Panc1 (cell line): ENCODE measurements around the gene TSPAN14. TPM values are rescaled to one million over a fixed set of nuclear protein-coding genes. Genes with fewer than 3 reads are reported as not detected.

Experiments
- ATAC-seq: fragments of 200-7000 bp; cut with Tn5 transposase; 2 replicates; pipeline ENCODE4 v1.9.1; 2020; ENCODE audit warnings: mild to moderate bottlenecking, moderate library complexity
- BruUV-seq: library from RNA; stranded (reverse); fragments of 400-500 nt; replicated peaks from 2 replicates; lab custom pipeline; 2021; lab: Mats Ljungman, UMichigan
- CTCF ChIA-PET: fragments of 300-600 bp; sonication (Branson Sonifier 250); formaldehyde crosslinking; loops from one replicate; lab custom pipeline; 2022; ENCODE audit warnings: antibody characterized with exemption; lab: Charles Lee
- POLR2A ChIA-PET: fragments of 300-600 bp; sonication (Branson Sonifier 250); formaldehyde crosslinking; loops from one replicate; lab custom pipeline; 2022; ENCODE audit warnings: antibody characterized with exemption; lab: Charles Lee
- DNase-seq: peaks from one replicate; pipeline ENCODE4 v3.0.0-alpha.2; 2010; ENCODE audit warnings: low read depth, low spot score
- H3K27ac ChIP-seq: 2 replicates; pipeline ENCODE4 v1.5.1; 2011; ENCODE audit warnings: mild to moderate bottlenecking, low read length, inconsistent platforms
- H3K27me3 ChIP-seq: fragments of 200-500 bp; sonication (Bioruptor generic); 2 replicates; pipeline ENCODE4 v1.6.0; 2014; ENCODE audit warnings: low read length, inconsistent platforms; ENCODE audit not compliant: control insufficient read depth, insufficient read depth
- H3K36me3 ChIP-seq: fragments of 200-500 bp; sonication (Bioruptor generic); 2 replicates; pipeline ENCODE4 v1.5.1; 2014; ENCODE audit warnings: inconsistent platforms, mild to moderate bottlenecking, low read length, moderate library complexity; ENCODE audit not compliant: control insufficient read depth, insufficient read depth
- H3K4me1 ChIP-seq: 2 replicates; pipeline ENCODE4 v1.5.1; 2011; ENCODE audit warnings: inconsistent platforms, mild to moderate bottlenecking, low read length, moderate library complexity; ENCODE audit not compliant: control insufficient read depth, insufficient read depth
- H3K4me3 ChIP-seq, 2 experiments: 2 replicates each; pipeline ENCODE4 v1.5.1; 2011 to 2012; ENCODE audit warnings: low read depth in 2 of 2, low read length in 2 of 2, mild to moderate bottlenecking in 2 of 2, inconsistent platforms in 1 of 2, moderate library complexity in 1 of 2
- H3K9me3 ChIP-seq: fragments of 200-500 bp; sonication (Bioruptor generic); 2 replicates; pipeline ENCODE4 v1.5.1; 2014; ENCODE audit warnings: low read depth, mild to moderate bottlenecking, inconsistent platforms, low read length, moderate library complexity; ENCODE audit not compliant: control insufficient read depth, insufficient read depth
- POLR2AphosphoS5 ChIP-seq: IDR thresholded peaks from 2 replicates; pipeline ENCODE4 v1.6.1; 2012; ENCODE audit warnings: mild to moderate bottlenecking, low read depth, low read length, moderate library complexity
- REST ChIP-seq, 2 experiments: IDR thresholded peaks; 2 replicates each; pipeline ENCODE4 v1.6.1; 2011 to 2012; ENCODE audit warnings: low read depth in 2 of 2, control low read depth in 1 of 2, low read length in 1 of 2, mild to moderate bottlenecking in 1 of 2, moderate library complexity in 1 of 2; ENCODE audit not compliant: insufficient read depth in 1 of 2
- SIN3A ChIP-seq: IDR thresholded peaks from 2 replicates; pipeline ENCODE4 v1.6.1; 2012; ENCODE audit warnings: low read depth, mild to moderate bottlenecking, low read length, moderate library complexity, borderline replicate concordance; ENCODE audit not compliant: insufficient read depth
- TCF7L2 ChIP-seq: IDR thresholded peaks from 2 replicates; pipeline ENCODE4 v1.6.1; 2011; ENCODE audit warnings: mild to moderate bottlenecking, low read depth, low read length, inconsistent platforms
- in situ Hi-C: cut with HindIII; loops from 2 replicates; pipeline ENCODE4 v1.10.0; 2016; ENCODE audit warnings: low sequenced_read_pairs, low pct_unique_long_range_greater_than_20kb
- intact Hi-C: fragments of 100-400 bp; cut with micrococcal nuclease; formaldehyde crosslinking; loops from one replicate; pipeline ENCODE4 v1.10.0; 2022; ENCODE audit not compliant: unreplicated experiment
- total RNA-seq: library from RNA; stranded (reverse); gene quantifications from one replicate; pipeline ENCODE4 v1.2.1, GENCODE V29; 2021; ENCODE audit not compliant: unreplicated experiment
- TF ChIP-seq, protein P1 (sequence below): fragments of 450-650 bp; IDR thresholded peaks from 2 replicates; pipeline ENCODE4 v1.5.1; 2017; ENCODE audit warnings: mild to moderate bottlenecking

Gene TSPAN14
- total RNA-seq, 1 experiment from 2014 or later = 39.0 TPM

DNA sequence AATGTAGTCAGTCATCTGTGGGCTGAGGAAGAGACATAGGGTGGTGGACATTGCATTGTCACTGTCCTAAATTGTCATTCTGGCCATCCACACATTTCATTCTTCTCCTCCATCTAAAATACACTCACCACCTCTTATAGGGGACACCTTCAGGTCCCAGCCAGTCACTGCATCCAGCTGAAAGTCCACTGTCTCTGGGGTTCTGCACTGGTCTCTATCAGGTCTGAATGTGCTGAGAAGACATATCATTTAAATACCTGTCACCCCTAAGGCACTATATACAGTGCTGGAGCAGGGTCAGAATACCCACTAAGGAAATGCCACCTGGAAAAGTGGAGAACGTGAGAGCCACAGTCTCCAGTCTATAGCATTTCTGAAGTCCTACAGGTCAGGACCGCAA lies 113.2 kb downstream of the TSPAN14 start:
- no peak for DNase-seq
- TF ChIP-seq SIN3A = no peak
- TF ChIP-seq, protein P1, sequence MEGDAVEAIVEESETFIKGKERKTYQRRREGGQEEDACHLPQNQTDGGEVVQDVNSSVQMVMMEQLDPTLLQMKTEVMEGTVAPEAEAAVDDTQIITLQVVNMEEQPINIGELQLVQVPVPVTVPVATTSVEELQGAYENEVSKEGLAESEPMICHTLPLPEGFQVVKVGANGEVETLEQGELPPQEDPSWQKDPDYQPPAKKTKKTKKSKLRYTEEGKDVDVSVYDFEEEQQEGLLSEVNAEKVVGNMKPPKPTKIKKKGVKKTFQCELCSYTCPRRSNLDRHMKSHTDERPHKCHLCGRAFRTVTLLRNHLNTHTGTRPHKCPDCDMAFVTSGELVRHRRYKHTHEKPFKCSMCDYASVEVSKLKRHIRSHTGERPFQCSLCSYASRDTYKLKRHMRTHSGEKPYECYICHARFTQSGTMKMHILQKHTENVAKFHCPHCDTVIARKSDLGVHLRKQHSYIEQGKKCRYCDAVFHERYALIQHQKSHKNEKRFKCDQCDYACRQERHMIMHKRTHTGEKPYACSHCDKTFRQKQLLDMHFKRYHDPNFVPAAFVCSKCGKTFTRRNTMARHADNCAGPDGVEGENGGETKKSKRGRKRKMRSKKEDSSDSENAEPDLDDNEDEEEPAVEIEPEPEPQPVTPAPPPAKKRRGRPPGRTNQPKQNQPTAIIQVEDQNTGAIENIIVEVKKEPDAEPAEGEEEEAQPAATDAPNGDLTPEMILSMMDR = peak; percentile 36; the same call in 1 of the 2 replicates
- Histone ChIP-seq H3K4me3 (no peak overlapping the region), H3K9me3 (no peaks in the 10 kb centered on the region), H3K36me3 (no peaks in the 10 kb centered on the region), H3K27me3 (peaks cover 20% of the 10 kb centered on the region), H3K4me1 (no peaks in the 10 kb centered on the region), H3K27ac (no peak overlapping the region)
- POLR2A ChIA-PET = no interaction called here
- no TSS peak for BruUV-seq
- ATAC-seq = 0 out of 2 replicates have a peak, but pooled peaks have one; percentile 12
- CTCF ChIA-PET = no interaction called here
- intact Hi-C loops = no loop called here
- in situ Hi-C loops = no loop called here

- intact Hi-C loops (no loop called here), in situ Hi-C loops (no loop called here)
- Histone ChIP-seq H3K4me1 (no peaks in the 10 kb centered on the region), H3K36me3 (no peaks in the 10 kb centered on the region), H3K27ac (no peak overlapping the region), H3K4me3 (no peak overlapping the region), H3K9me3 (no peaks in the 10 kb centered on the region), H3K27me3 (peaks cover 13% of the 10 kb centered on the region)
- POLR2A ChIA-PET = interaction anchor here (0.6 kb wide), 1 partner anchor 14 kb away, joined by 7 read pairs; no protein-coding TSS in a partner anchor
- no TSS peak for BruUV-seq
- no peak for TF ChIP-seq SIN3A
- no peak for TF ChIP-seq REST (IDR thresholded peaks at IDR 0.05; ENCODE audit: insufficient read depth in 1 of 2, low read depth in 2 of 2, low read length in 1 of 2)
- TF ChIP-seq POLR2AphosphoS5 = no peak
- no peak for TF ChIP-seq TCF7L2
- TF ChIP-seq, protein P1 = no peak
- CTCF ChIA-PET = interaction anchor here (0.6 kb wide), 1 partner anchor 322 kb away, joined by 3 read pairs; no protein-coding TSS in a partner anchor
- ATAC-seq = no peak
- DNase-seq = no peak
Observed at GRCh38 chr10:80569131-80569895, 115.2 kb downstream of the TSPAN14 start.
